Upper lobe of left lung (tissue), 6 donors: ENCODE results near the gene JARID2. TPM values are rescaled to one million over a fixed set of nuclear protein-coding genes. Genes with fewer than 3 reads are reported as not detected.
A peak's percentile ranks its signal among the peaks of the same experiment; 100 is the strongest.

Experiments used
- ATAC-seq, 2 donors: fragments of 200-7000 bp; cut with Tn5 transposase; one replicate each; pipeline ENCODE4 v1.9.1; 2022; ENCODE audit warnings: mild to moderate bottlenecking in 2 of 2, moderate library complexity in 2 of 2; ENCODE audit not compliant: low FRiP score in 2 of 2
- DNase-seq, 2 donors: peaks; one replicate each; pipeline ENCODE4 v3.0.0-alpha.2; 2019 to 2020
- H3K27ac ChIP-seq, 4 donors: fragments of 200-600 bp; sonication (generic); one replicate each; pipeline ENCODE4 v1.5.1; 2016 to 2019
- H3K27me3 ChIP-seq, 4 donors: fragments of 200-600 bp; sonication (generic); one replicate each; pipeline ENCODE4 v1.5.1; 2017 to 2019
- H3K36me3 ChIP-seq, 4 donors: fragments of 200-600 bp; sonication (generic); one replicate each; pipeline ENCODE4 v1.5.1; 2016 to 2019
- H3K4me1 ChIP-seq, 4 donors: fragments of 200-600 bp; sonication (generic); one replicate each; pipeline ENCODE4 v1.5.1; 2018 to 2019
- H3K4me3 ChIP-seq, 4 donors: fragments of 200-600 bp; sonication (generic); one replicate each; pipeline ENCODE4 v1.5.1; 2017 to 2019; ENCODE audit warnings: mild to moderate bottlenecking in 2 of 4, moderate library complexity in 1 of 4
- H3K9me3 ChIP-seq, 4 donors: fragments of 200-600 bp; sonication (generic); one replicate each; pipeline ENCODE4 v1.5.1; 2018 to 2019
- CTCF ChIP-seq, 6 experiments: fragments of 450-650 bp in 4 of 6; fragments of 200-600 bp in 2 of 6; sonication (generic) in 2 of 6; IDR thresholded peaks; one replicate each; pipeline ENCODE4 v1.5.1; 2016 to 2019; ENCODE audit warnings: antibody characterized with exemption in 6 of 6
- EP300 ChIP-seq, 4 donors: sonication (generic); formaldehyde crosslinking; IDR thresholded peaks; one replicate each; pipeline ENCODE4 v1.5.1; 2017; ENCODE audit warnings: antibody characterized with exemption in 4 of 4, control low read depth in 2 of 4
- POLR2A ChIP-seq, 4 donors: fragments of 450-650 bp; IDR thresholded peaks; one replicate each; pipeline ENCODE4 v1.5.1; 2016 to 2017; ENCODE audit warnings: antibody characterized with exemption in 4 of 4, mild to moderate bottlenecking in 2 of 4
- POLR2AphosphoS5 ChIP-seq, 2 donors: sonication (generic); formaldehyde crosslinking; IDR thresholded peaks; one replicate each; pipeline ENCODE4 v1.5.1; 2017; ENCODE audit warnings: antibody characterized with exemption in 2 of 2
- WGBS, 2 donors: methylation state at CpG; one replicate each; pipeline ENCODE4 v1.1.5; 2017 to 2018; 5-methylcytosine and 5-hydroxymethylcytosine counted together
- total RNA-seq, 6 donors: library from RNA; depleted of rRNA in 4 of 6; stranded (reverse); fragments of >200 nt in 4 of 6; gene quantifications; one replicate each; pipeline versions ENCODE4 v1.1.0 to v1.2.1, GENCODE V29; 2016 to 2021
- donor health status: DM: no; HTN: no; CAD: no; lungs with moderate emphysema.
- donor health status: DM: no; HTN: yes; CAD: no; lungs with severe emphysema.

The JARID2 gene
- total RNA-seq, 6 donors from 2014 or later: 9.6 to 37.7 (median 16.4) TPM

DNA sequence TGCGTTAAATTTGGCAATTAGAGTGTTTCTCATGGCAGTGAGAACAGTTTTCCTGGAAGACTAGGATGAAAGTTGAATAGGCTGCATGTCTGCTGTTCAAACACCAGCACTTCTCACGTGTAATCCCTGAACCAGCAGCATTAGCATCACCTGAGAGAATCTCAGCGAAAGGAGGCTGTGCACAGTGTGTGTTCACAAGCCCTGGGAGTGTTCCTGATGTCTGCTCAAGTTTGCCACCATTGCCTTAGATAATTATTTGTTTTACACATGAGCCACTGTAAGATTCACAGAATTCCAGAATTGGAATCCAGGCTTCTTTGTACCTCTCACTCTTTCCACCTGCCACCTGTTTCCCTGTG is 117.3 kb downstream of the JARID2 start:
- no peak overlapping the region for H3K27ac ChIP-seq
- 73 to 74% methylated on average over 3 of the region's 3 CpGs for WGBS, 2 donors
- peaks cover 21 to 60% (median 38%) of the 10 kb centered on the region in 4 donors for H3K4me1 ChIP-seq

GRCh38 chr6:15363523-15364400 is 117.9 kb downstream of the JARID2 start:
- Histone ChIP-seq H3K4me3 (no peak overlapping the region), H3K4me1 (peaks cover 21 to 60% (median 39%) of the 10 kb centered on the region in 4 donors), H3K36me3 (no peaks in the 10 kb centered on the region), H3K27me3 (no peaks in the 10 kb centered on the region), H3K9me3 (no peaks in the 10 kb centered on the region), H3K27ac (no peak overlapping the region)
- 68 to 75% methylated on average over 9 of the region's 9 CpGs for WGBS, 2 donors
- ATAC-seq (no peak), DNase-seq (no peak)
- no peak for TF ChIP-seq POLR2AphosphoS5 (IDR thresholded peaks at IDR 0.05)
- TF ChIP-seq EP300 (IDR thresholded peaks at IDR 0.05): no peak
- TF ChIP-seq POLR2A (IDR thresholded peaks at IDR 0.05): no peak
- no peak for TF ChIP-seq CTCF (IDR thresholded peaks at IDR 0.05)

More for the DNA sequence above, 117.3 kb downstream of the JARID2 start:
- no peak for TF ChIP-seq POLR2AphosphoS5 (IDR thresholded peaks at IDR 0.05)
- no peak for TF ChIP-seq EP300 (IDR thresholded peaks at IDR 0.05)
- TF ChIP-seq POLR2A (IDR thresholded peaks at IDR 0.05): no peak
- TF ChIP-seq CTCF (IDR thresholded peaks at IDR 0.05): no peak
- Histone ChIP-seq H3K27me3 (no peaks in the 10 kb centered on the region), H3K4me3 (no peak overlapping the region), H3K36me3 (no peaks in the 10 kb centered on the region), H3K9me3 (no peaks in the 10 kb centered on the region)
- ATAC-seq (no peak), DNase-seq (no peak)

GRCh38 chr6:15364401-15365037 is 118.7 kb downstream of the JARID2 start:
- 73 to 82% methylated on average over 6 of the region's 6 CpGs for WGBS, 2 donors
- peaks cover 21 to 61% (median 41%) of the 10 kb centered on the region in 4 donors for H3K4me1 ChIP-seq
- no peak overlapping the region for H3K27ac ChIP-seq
- no peaks in the 10 kb centered on the region for H3K36me3 ChIP-seq
- H3K27me3 ChIP-seq: no peaks in the 10 kb centered on the region
- DNase-seq (no peak), ATAC-seq (no peak)
- TF ChIP-seq EP300 (IDR thresholded peaks at IDR 0.05): no peak
- TF ChIP-seq POLR2A (IDR thresholded peaks at IDR 0.05): no peak
- no peak for TF ChIP-seq CTCF (IDR thresholded peaks at IDR 0.05)
- no peak for TF ChIP-seq POLR2AphosphoS5 (IDR thresholded peaks at IDR 0.05)
- no peak overlapping the region for H3K4me3 ChIP-seq
- H3K9me3 ChIP-seq: no peaks in the 10 kb centered on the region

GRCh38 chr6:15365273-15365687 is 119.4 kb downstream of the JARID2 start:
- Histone ChIP-seq H3K4me1 (peaks cover 21 to 63% (median 42%) of the 10 kb centered on the region in 4 donors), H3K9me3 (no peaks in the 10 kb centered on the region), H3K27me3 (no peaks in the 10 kb centered on the region), H3K4me3 (peak overlapping the region in 2 of 4 donors; percentile 3 to 17), H3K27ac (no peak overlapping the region), H3K36me3 (no peaks in the 10 kb centered on the region)
- DNase-seq (peak in 1 of 2 donors; percentile 83), ATAC-seq (peak; percentile 77 to 83)
- TF ChIP-seq POLR2A (IDR thresholded peaks at IDR 0.05) (no peak), CTCF (IDR thresholded peaks at IDR 0.05) (no peak), POLR2AphosphoS5 (IDR thresholded peaks at IDR 0.05) (no peak), EP300 (IDR thresholded peaks at IDR 0.05) (no peak)
- WGBS, 2 donors: 12 to 27% methylated on average over 13 of the region's 13 CpGs
